GM19328 (cell line): Measurements from ENCODE around the gene CARMIL3.
"Not testable (repeated sequence)": the region's sequence is repeated elsewhere in the genome, so short reads cannot be mapped to it uniquely, and the experiment has no call there.

Source experiments
- ATAC-seq: cut with Tn5 transposase; IDR thresholded peaks from one replicate; pipeline ENCODE4 v1.9.1; 2021; ENCODE audit warnings: mild to moderate bottlenecking, moderate library complexity; ENCODE audit not compliant: unreplicated experiment

Gene CARMIL3

DNA sequence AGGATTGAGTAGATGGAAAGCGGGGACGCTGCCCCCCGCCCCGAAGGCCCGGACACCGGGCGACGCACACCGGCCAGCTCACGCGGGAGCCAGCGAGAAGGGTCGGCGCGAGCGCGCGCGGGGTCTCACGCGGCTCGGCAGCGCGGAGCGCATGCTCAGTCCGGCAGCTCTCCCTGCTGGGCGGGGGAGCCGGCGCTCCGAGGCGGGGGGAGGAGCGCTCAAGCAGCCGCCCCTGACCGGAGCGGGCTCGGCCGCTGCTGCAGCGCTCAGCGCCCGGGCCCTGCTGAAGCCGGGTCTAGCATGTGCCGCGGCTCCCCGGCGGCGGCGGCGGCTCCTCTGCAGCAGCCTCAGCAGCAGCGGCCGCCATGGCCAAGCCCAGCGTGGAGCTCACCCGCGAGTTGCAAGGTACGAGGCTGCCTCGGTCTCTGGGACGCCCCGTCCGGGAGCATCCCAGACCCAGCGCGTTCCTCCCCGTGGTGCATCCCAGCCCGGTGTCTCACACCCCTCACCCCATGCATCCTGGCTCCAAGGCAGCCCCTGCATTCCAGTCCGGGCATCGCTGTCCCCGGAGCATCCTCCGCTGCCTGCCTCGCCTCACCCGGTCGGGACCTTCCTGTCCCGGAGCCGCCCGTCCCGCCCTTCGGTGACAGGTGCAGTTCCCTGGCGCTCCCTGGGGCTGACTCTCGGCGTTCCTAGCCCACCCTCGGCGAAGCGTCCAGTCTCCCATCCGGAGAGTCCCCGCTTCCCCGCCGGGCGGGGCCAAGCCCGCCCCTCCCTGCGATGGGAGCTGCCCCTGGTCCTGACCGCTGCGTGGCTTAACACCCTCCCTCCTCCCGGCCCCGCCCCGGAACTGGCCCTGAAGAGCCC, at the start of gene CARMIL3:
Gene CARMIL3, plus strand, starts transcription at position 221 of the 867 bp plus-strand sequence. Its CDS starts 145 bp downstream, at position 366.
- peak; percentile 74 for ATAC-seq

- ATAC-seq = peak; percentile 28
Observed at GRCh38 chr14:24006471-24006816, 45.4 kb upstream of the CARMIL3 start.

GRCh38 chr14:24006817-24007652, 44.8 kb upstream of the CARMIL3 start:
- ATAC-seq = peak; percentile 55

- no peak for ATAC-seq
Observed at GRCh38 chr14:24011051-24011450, 40.8 kb upstream of the CARMIL3 start.

- ATAC-seq = not testable (repeated sequence)
Observed at GRCh38 chr14:24012726-24013273, 39.0 kb upstream of the CARMIL3 start.

DNA sequence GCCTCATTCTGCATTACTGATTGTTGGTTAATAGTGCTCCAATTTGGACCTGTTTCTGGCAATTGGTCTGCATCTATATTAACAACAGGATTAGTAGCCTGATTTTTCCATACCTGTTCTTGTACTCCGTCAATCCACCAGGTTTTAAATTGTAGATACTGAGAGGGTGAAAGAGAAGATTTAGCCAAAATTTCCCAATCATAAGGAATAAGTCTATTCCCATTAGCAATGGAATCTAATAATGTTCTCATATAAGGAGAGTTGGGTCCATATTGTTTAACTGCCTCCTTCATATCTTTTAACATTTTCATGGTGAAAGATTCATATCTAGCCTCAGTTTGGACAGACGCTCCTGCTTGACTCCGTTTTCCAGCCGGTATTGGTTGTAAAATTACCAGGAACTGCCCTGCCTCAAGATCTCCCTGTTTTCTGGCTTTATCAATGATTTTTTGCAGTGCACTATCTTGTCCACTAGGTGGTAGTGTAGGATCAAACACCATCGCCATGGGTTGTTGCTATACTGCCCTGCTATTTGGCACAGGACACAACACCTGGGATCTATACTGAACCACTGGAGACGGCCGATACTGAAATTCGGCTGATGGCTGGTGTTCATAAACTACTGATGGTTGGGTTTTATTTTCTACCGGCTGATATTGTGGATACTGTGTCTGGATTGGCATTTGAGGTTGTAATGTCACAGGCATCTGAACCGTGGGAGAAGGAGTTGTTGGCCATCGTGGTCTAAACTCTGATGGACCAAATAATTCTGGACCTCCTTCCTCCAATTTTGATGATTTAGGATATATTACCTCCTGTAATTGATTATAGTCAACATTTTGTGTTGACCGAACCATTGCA, 37.9 kb upstream of the CARMIL3 start:
- ATAC-seq = no peak

DNA sequence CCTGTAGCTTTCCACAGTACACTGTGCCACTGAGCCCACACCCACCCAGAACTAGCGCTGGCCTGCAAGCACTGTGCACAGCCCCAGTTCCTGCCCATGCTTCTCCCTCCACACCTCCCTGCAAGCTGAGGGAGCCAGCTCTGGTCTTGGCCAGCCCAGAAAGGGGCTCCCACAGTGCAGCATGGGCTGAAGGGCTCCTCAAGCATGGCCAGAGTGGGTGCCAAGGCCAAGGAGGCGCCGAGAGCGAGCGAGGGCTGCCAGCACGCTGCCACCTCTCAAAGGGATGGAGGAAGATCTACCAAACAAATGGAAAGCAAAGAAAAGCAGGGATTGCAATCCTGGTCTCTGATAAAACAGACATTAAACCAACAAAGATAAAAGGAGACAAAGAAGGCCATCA, 36.1 kb upstream of the CARMIL3 start:
- not testable (repeated sequence) for ATAC-seq

DNA sequence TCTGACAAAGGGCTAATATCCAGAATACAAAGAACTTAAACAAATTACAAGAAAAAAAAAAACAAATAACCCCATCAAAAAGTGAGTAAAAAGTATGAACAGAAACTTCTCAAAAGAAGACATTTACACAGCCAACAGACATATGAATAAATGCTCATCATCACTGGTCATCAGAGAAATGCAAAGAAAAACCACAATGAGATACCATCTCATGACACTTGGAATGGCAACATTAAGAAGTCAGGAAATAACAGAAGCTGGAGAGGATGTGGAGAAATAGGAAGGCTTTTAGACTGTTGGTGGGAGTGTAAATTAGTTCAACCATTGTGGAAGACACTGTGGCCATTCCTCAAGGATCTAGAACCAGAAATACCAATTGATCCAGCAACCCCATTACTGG, 32.8 kb upstream of the CARMIL3 start:
- ATAC-seq = not testable (repeated sequence)

GRCh38 chr14:24019944-24020343, 31.9 kb upstream of the CARMIL3 start:
- not testable (repeated sequence) for ATAC-seq

DNA sequence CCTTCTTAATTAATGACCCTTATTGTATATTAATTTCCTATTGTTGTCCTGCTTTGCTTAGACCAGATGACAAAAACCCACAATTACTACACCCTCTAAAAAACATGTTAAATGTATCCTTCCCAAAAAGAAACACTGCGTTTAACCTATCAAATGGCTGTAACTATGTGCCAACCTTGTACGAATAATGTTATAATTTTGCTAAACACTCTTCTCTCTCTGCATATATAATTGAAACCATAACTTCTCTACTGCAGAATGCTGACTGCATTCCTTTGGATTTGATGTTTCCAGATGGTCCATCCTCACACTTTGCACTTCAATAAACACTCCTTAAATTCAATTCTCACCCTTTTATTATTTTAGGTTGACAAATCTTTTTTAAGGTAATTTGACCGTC, 31.3 kb upstream of the CARMIL3 start:
- not testable (repeated sequence) for ATAC-seq

DNA sequence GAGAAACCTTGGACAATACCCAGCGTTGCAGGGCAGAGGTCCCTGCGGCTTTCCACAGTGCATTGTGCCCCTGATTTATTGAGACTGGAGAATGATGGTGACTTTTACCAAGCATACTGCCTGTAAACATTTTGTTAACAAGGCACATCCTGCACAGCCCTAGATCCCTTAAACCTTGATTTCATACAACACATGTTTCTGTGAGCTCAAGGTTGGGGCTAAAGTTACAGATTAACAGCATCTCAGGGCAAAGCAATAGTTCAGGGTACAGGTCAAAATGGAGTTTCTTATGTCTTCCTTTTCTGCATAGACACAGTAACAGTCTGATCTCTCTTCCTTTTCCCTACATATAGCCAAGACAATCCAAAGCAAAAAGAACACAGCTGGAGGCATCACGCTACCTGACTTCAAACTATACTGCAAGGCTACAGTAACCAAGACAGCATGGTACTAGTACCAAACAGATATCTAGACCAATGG, 26.8 kb upstream of the CARMIL3 start:
- not testable (repeated sequence) for ATAC-seq

DNA sequence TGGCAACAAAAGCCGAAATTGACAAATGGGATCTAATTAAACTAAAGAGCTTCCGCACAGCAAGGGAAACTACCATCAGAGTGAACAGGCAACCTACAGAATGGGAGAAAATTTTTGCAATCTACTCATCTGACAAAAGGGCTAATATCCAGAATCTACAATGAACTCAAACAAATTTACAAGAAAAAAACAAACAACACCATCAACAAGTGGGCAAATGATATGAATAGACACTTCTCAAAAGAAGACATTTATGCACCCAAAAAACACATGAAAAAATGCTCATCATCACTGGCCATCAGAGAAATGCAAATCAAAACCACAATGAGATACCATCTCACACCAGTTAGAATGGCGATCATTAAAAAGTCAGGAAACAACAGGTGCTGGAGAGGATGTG, 22.1 kb upstream of the CARMIL3 start:
- ATAC-seq = not testable (repeated sequence)

DNA sequence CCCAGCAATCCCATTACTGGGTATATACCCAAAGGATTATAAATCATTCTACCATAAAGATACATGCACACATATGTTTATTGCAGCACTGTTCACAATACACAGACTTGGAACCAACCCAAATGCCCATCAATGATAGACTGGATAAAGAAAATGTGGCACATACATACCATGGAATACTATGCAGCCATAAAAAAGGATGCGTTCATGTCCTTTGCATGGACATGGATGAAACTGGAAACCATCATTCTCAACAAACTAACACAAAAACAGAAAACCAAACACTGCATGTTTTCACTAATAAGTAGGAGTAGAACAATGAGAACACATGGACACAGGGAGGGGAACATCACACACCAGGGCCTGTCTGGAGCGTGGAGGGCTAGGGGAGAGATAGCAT, 20.5 kb upstream of the CARMIL3 start:
- not testable (repeated sequence) for ATAC-seq

- ATAC-seq = no peak
Observed at GRCh38 chr14:24032727-24033418, 18.9 kb upstream of the CARMIL3 start.

GRCh38 chr14:24035769-24036168, 16.0 kb upstream of the CARMIL3 start:
- ATAC-seq = not testable (repeated sequence)

- peak; percentile 77 for ATAC-seq
Observed at GRCh38 chr14:24036169-24036962, 15.4 kb upstream of the CARMIL3 start.

GRCh38 chr14:24036963-24037657, 14.7 kb upstream of the CARMIL3 start:
- ATAC-seq = not testable (repeated sequence)

GRCh38 chr14:24037658-24038037, 14.2 kb upstream of the CARMIL3 start:
- ATAC-seq = no peak
